Gastrocnemius medialis (tissue), 4 donors: ENCODE data around the gene PRPS1L1.

Experiments used
- POLR2A ChIP-seq, 2 donors: fragments of 450-650 bp; IDR thresholded peaks; one replicate each; pipeline ENCODE4 v1.6.1; 2017; ENCODE audit warnings: antibody characterized with exemption in 2 of 2, mild to moderate bottlenecking in 2 of 2, moderate library complexity in 2 of 2
- TF ChIP-seq, protein P1 (sequence below), 5 experiments: fragments of 450-650 bp in 3 of 5; fragments of 200-600 bp in 2 of 5; sonication (generic) in 2 of 5; IDR thresholded peaks in 4 of 5; conservative IDR thresholded peaks in 1 of 5; 1 replicate in 4 of 5; 2 replicates in 1 of 5; pipeline ENCODE4 v1.5.1; 2016 to 2019; ENCODE audit warnings: antibody characterized with exemption in 5 of 5, mild to moderate bottlenecking in 3 of 5, moderate library complexity in 3 of 5

- TF ChIP-seq, protein P1, sequence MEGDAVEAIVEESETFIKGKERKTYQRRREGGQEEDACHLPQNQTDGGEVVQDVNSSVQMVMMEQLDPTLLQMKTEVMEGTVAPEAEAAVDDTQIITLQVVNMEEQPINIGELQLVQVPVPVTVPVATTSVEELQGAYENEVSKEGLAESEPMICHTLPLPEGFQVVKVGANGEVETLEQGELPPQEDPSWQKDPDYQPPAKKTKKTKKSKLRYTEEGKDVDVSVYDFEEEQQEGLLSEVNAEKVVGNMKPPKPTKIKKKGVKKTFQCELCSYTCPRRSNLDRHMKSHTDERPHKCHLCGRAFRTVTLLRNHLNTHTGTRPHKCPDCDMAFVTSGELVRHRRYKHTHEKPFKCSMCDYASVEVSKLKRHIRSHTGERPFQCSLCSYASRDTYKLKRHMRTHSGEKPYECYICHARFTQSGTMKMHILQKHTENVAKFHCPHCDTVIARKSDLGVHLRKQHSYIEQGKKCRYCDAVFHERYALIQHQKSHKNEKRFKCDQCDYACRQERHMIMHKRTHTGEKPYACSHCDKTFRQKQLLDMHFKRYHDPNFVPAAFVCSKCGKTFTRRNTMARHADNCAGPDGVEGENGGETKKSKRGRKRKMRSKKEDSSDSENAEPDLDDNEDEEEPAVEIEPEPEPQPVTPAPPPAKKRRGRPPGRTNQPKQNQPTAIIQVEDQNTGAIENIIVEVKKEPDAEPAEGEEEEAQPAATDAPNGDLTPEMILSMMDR (IDR thresholded peaks at IDR 0.05 in 4 of 5, conservative IDR thresholded peaks at IDR 0.05 in 1 of 5) = no peak
- no peak for TF ChIP-seq POLR2A (IDR thresholded peaks at IDR 0.05)
Observed at GRCh38 chr7:18003286-18003994, 24.2 kb downstream of the PRPS1L1 start.
